Brain microvascular endothelial cell (primary cell): Measurements from ENCODE around the gene PMVK.
"Not testable (repeated sequence)": the region's sequence is repeated elsewhere in the genome, so short reads cannot be mapped to it uniquely, and the experiment has no call there.

Source experiments
- DNase-seq: peaks from one replicate; pipeline ENCODE4 v3.0.0-alpha.2; 2020
- H3K27ac ChIP-seq: fragments of 250-450 bp; sonication (Bioruptor Pico); 2 replicates; pipeline ENCODE4 v1.5.1; 2020; ENCODE audit warnings: mild to moderate bottlenecking, moderate library complexity
- H3K27me3 ChIP-seq: fragments of 250-450 bp; sonication (Bioruptor Pico); replicated peaks from 2 replicates; pipeline ENCODE4 v1.5.1; 2020; ENCODE audit warnings: mild to moderate bottlenecking
- H3K36me3 ChIP-seq: fragments of 250-450 bp; sonication (Bioruptor Pico); replicated peaks from 2 replicates; pipeline ENCODE4 v1.5.1; 2020; ENCODE audit warnings: mild to moderate bottlenecking
- H3K4me3 ChIP-seq: 2 replicates; pipeline ENCODE4 v1.5.1; 2011; ENCODE audit warnings: low read depth, mild to moderate bottlenecking, control low read depth, low read length, moderate library complexity
- in situ Hi-C: cut with HindIII; loops from 2 replicates; pipeline ENCODE4 v1.10.0; 2017; ENCODE audit warnings: low sequenced_read_pairs, low pct_ligation_motif_present
- TF ChIP-seq, protein P1 (sequence below): IDR thresholded peaks from 2 replicates; pipeline ENCODE4 v1.5.1; 2011; ENCODE audit warnings: low read depth, mild to moderate bottlenecking, moderate library complexity, low read length, control low read depth, inconsistent platforms; ENCODE audit errors: missing control alignments

PMVK gene

GRCh38 chr1:154923695-154924094 lies 12.8 kb downstream of the PMVK start:
- in situ Hi-C loops, result no loop called here
- DNase-seq, result no peak
- TF ChIP-seq, protein P1, sequence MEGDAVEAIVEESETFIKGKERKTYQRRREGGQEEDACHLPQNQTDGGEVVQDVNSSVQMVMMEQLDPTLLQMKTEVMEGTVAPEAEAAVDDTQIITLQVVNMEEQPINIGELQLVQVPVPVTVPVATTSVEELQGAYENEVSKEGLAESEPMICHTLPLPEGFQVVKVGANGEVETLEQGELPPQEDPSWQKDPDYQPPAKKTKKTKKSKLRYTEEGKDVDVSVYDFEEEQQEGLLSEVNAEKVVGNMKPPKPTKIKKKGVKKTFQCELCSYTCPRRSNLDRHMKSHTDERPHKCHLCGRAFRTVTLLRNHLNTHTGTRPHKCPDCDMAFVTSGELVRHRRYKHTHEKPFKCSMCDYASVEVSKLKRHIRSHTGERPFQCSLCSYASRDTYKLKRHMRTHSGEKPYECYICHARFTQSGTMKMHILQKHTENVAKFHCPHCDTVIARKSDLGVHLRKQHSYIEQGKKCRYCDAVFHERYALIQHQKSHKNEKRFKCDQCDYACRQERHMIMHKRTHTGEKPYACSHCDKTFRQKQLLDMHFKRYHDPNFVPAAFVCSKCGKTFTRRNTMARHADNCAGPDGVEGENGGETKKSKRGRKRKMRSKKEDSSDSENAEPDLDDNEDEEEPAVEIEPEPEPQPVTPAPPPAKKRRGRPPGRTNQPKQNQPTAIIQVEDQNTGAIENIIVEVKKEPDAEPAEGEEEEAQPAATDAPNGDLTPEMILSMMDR, result no peak
- Histone ChIP-seq H3K27me3 (no peaks in the 10 kb centered on the region), H3K4me3 (no peak overlapping the region), H3K36me3 (peaks cover 6% of the 10 kb centered on the region), H3K27ac (no peak overlapping the region)

GRCh38 chr1:154913273-154913672 lies 23.2 kb downstream of the PMVK start:
- Histone ChIP-seq H3K27ac (no peak overlapping the region), H3K36me3 (no peaks in the 10 kb centered on the region), H3K4me3 (no peak overlapping the region), H3K27me3 (no peaks in the 10 kb centered on the region)
- in situ Hi-C loops, result no loop called here
- DNase-seq, result no peak
- TF ChIP-seq, protein P1, result no peak

- TF ChIP-seq, protein P1, result no peak
- no peak overlapping the region for H3K27ac ChIP-seq
- no peaks in the 10 kb centered on the region for H3K36me3 ChIP-seq
- DNase-seq, result no peak
- in situ Hi-C loops, result no loop called here
- no peak overlapping the region for H3K4me3 ChIP-seq
- H3K27me3 ChIP-seq, result no peaks in the 10 kb centered on the region
Measured at GRCh38 chr1:154912755-154913154, 23.8 kb downstream of the PMVK start.

DNA sequence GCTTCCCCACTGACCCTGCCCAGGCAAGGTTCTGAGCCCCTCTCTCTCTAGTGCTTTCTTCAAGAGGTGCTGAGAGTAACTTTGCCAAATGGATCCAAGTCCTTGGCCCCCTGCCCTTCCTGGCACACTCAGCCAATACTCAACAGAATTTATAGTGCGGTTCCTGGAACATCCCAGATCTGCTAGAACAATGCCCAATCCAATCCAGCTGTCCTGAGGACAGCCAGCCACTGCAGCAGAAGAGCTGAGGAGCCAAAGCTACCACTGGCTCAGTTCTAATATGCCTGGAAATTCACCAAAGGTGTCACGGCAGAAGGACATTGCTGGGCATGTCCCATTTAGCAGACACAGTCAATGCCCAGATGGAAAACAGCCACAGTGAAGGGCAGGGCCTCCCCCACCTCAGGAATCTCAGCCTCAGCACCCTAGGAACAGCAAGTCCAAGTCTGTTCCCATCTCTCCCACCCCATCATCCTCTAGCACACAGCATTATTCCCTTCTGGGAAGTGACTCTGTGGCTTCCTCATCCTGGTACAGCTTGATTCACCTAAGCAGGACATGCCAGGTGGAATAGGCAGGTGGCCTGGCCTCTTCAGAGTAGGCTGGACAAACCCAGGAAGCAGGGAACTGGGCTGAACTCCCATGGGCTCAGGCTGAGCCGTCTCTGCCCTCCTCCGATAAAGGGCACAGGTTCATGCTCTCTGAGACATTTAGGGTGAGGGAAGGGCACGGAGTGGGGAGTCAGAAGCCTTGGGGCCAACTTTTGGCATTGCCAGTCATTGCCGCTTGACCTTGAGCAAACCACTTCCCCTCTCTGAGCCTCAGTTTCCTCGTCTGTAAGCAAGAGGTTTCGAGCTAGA lies 24.6 kb downstream of the PMVK start:
- TF ChIP-seq, protein P1, result no peak
- Histone ChIP-seq H3K27ac (no peak overlapping the region), H3K4me3 (no peak overlapping the region), H3K27me3 (no peaks in the 10 kb centered on the region), H3K36me3 (no peaks in the 10 kb centered on the region)
- no peak for DNase-seq
- in situ Hi-C loops, result no loop called here

- TF ChIP-seq, protein P1, result no peak
- Histone ChIP-seq H3K36me3 (no peaks in the 10 kb centered on the region), H3K27ac (no peak overlapping the region), H3K27me3 (no peaks in the 10 kb centered on the region), H3K4me3 (no peak overlapping the region)
- in situ Hi-C loops, result no loop called here
- DNase-seq, result no peak
Measured at GRCh38 chr1:154910851-154911250, 25.7 kb downstream of the PMVK start.

DNA sequence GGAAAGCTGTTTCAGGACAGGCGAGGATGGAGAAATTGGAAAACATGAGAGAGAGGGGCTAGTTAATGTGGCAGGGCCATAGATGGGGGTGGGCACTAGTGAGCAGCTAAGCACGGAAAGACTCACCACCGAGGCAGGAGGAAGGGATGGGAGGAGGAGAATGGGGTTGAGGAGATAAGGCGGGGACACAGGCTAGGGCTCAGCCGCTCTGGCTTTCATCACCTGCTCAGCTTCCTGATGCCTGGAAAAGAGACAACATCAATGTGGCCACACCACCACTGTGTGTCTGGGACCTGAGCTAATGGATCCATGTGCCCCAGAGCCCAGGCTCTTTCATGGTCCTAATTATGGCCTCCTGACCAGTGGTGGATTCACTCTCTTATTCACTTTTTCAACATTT lies 27.6 kb downstream of the PMVK start:
- Histone ChIP-seq H3K36me3 (no peaks in the 10 kb centered on the region), H3K4me3 (no peak overlapping the region), H3K27me3 (no peaks in the 10 kb centered on the region), H3K27ac (no peak overlapping the region)
- in situ Hi-C loops, result no loop called here
- DNase-seq, result no peak
- TF ChIP-seq, protein P1, result no peak

DNA sequence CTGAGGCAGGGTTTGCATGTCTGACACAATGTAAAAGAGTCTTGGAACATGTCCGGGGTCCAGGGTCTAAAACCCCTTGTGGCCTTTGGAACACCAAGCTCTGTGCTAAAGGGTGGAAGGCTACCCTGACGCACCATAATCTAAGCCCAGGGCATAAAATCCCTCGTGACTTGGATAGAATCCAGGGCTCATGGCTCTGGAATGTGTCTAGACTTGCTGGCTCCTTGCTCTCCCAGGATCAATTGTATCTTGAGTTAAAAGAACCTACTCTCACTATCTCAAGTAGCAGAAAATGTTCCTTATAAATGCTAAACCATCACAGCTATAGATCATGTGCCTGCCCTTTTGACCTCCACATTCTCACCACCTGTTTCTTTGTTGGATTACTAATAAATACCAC lies 28.4 kb downstream of the PMVK start:
- peak; percentile 12 for DNase-seq
- not testable (repeated sequence) for H3K36me3 ChIP-seq, H3K27ac ChIP-seq

More for the DNA sequence above, 28.4 kb downstream of the PMVK start:
- H3K27me3 ChIP-seq, in situ Hi-C loops, H3K4me3 ChIP-seq: not testable (repeated sequence)
